Neuronal stem cell (in vitro differentiated cells): ENCODE results near the gene OR4Q2.

Experiments
- DNase-seq: peaks from one replicate; pipeline ENCODE4 v3.0.0-alpha.2; 2013; ENCODE audit warnings: low spot score
- H2AFZ ChIP-seq: one replicate; pipeline ENCODE4 v1.6.1; 2013; ENCODE audit warnings: mild to moderate bottlenecking, low read length, inconsistent platforms
- H2AK5ac ChIP-seq: 2 replicates; pipeline ENCODE4 v1.6.1; 2013; ENCODE audit warnings: low read depth, mild to moderate bottlenecking, inconsistent platforms, low read length, moderate library complexity, mixed read lengths
- H2BK120ac ChIP-seq: 2 replicates; pipeline ENCODE4 v1.6.1; 2013; ENCODE audit warnings: low read depth, mild to moderate bottlenecking, inconsistent platforms, low read length, moderate library complexity, mixed read lengths
- H2BK12ac ChIP-seq: one replicate; pipeline ENCODE4 v1.6.1; 2013; ENCODE audit warnings: low read length, inconsistent platforms
- H2BK15ac ChIP-seq: 2 replicates; pipeline ENCODE4 v1.6.1; 2013; ENCODE audit warnings: mild to moderate bottlenecking, low read length, inconsistent platforms, mixed read lengths
- H2BK5ac ChIP-seq: one replicate; pipeline ENCODE4 v1.6.1; 2013; ENCODE audit warnings: inconsistent platforms, mild to moderate bottlenecking, low read length, moderate library complexity
- H3K14ac ChIP-seq: one replicate; pipeline ENCODE4 v1.6.1; 2013; ENCODE audit warnings: low read length, inconsistent platforms
- H3K18ac ChIP-seq: 2 replicates; pipeline ENCODE4 v1.6.1; 2013; ENCODE audit warnings: low read length, inconsistent platforms
- H3K23ac ChIP-seq: 2 replicates; pipeline ENCODE4 v1.6.1; 2013; ENCODE audit warnings: low read depth, mild to moderate bottlenecking, mixed read lengths, low read length, inconsistent platforms; ENCODE audit not compliant: poor library complexity
- H3K27ac ChIP-seq: replicated peaks from 3 replicates; pipeline ENCODE4 v1.5.1; 2013; ENCODE audit warnings: low read length, inconsistent platforms
- H3K27me3 ChIP-seq, 3 experiments: 2 replicates each; pipeline ENCODE4 v1.6.1; 2013; ENCODE audit warnings: low read length in 3 of 3, mild to moderate bottlenecking in 2 of 3, inconsistent platforms in 1 of 3, low read depth in 1 of 3, mixed read lengths in 1 of 3, moderate library complexity in 1 of 3; ENCODE audit not compliant: control insufficient read depth in 3 of 3, insufficient read depth in 3 of 3
- H3K36me3 ChIP-seq, 2 donors: replicated peaks in 1 of 2; 2 replicates each; pipeline ENCODE4 v1.6.1; 2013; ENCODE audit warnings: low read length in 2 of 2; ENCODE audit not compliant: control insufficient read depth in 2 of 2, insufficient read depth in 2 of 2
- H3K4ac ChIP-seq: 2 replicates; pipeline ENCODE4 v1.6.1; 2013; ENCODE audit warnings: inconsistent platforms, mild to moderate bottlenecking, low read length, moderate library complexity
- H3K4me1 ChIP-seq, 2 donors: 1 replicate in 1 of 2; 2 replicates in 1 of 2; pipeline ENCODE4 v1.6.1; 2013; ENCODE audit warnings: low read length in 2 of 2, low read depth in 1 of 2; ENCODE audit not compliant: control insufficient read depth in 2 of 2, insufficient read depth in 1 of 2
- H3K4me2 ChIP-seq: one replicate; pipeline ENCODE4 v1.6.1; 2013; ENCODE audit warnings: mild to moderate bottlenecking, low read length, inconsistent platforms; ENCODE audit not compliant: insufficient read depth, poor library complexity, severe bottlenecking
- H3K4me3 ChIP-seq, 2 donors: 2 replicates each; pipeline ENCODE4 v1.5.1; 2013; ENCODE audit warnings: low read length in 2 of 2, mild to moderate bottlenecking in 2 of 2, inconsistent platforms in 1 of 2, moderate library complexity in 1 of 2
- H3K79me1 ChIP-seq: one replicate; pipeline ENCODE4 v1.6.1; 2013; ENCODE audit warnings: low read depth, mild to moderate bottlenecking, inconsistent platforms, low read length, moderate library complexity
- H3K9ac ChIP-seq: one replicate; pipeline ENCODE4 v1.6.1; 2013; ENCODE audit warnings: mild to moderate bottlenecking, low read depth, low read length, inconsistent platforms; ENCODE audit not compliant: poor library complexity
- H3K9me3 ChIP-seq, 2 donors: replicated peaks in 1 of 2; 2 replicates each; pipeline versions ENCODE3 to v1.6.1; 2013; ENCODE audit warnings: low read length in 2 of 2, mild to moderate bottlenecking in 2 of 2, inconsistent platforms in 1 of 2, low read depth in 1 of 2, mixed read lengths in 1 of 2, moderate library complexity in 1 of 2; ENCODE audit not compliant: control insufficient read depth in 2 of 2, insufficient read depth in 1 of 2
- H4K8ac ChIP-seq: one replicate; pipeline ENCODE4 v1.6.1; 2013; ENCODE audit warnings: low read depth, mild to moderate bottlenecking, inconsistent platforms, low read length, moderate library complexity
- H4K91ac ChIP-seq: one replicate; pipeline ENCODE4 v1.6.1; 2013; ENCODE audit warnings: low read length, low read depth, mild to moderate bottlenecking, inconsistent platforms; ENCODE audit not compliant: poor library complexity
- WGBS, 2 donors: extraction: QIAGEN DNeasy Blood & Tissue Kit; methylation state at CpG; one replicate each; pipeline ENCODE4 v1.1.7; 2013; ENCODE audit warnings: missing lambda C conversion rate in 2 of 2, mixed read lengths in 1 of 2; ENCODE audit not compliant: insufficient read length in 2 of 2, insufficient replicate concordance in 1 of 2; ENCODE audit errors: extremely low coverage in 2 of 2; 5-methylcytosine and 5-hydroxymethylcytosine counted together

OR4Q2 gene

GRCh38 chr14:19993438-19993837 is 8.5 kb upstream of the OR4Q2 start:
- Histone ChIP-seq H3K4me3 (no peak overlapping the region), H3K4me1 (no peaks in the 10 kb centered on the region), H2BK12ac (no peak overlapping the region), H3K27me3 (no peaks in the 10 kb centered on the region), H3K9ac (no peak overlapping the region), H3K4me2 (no peak overlapping the region), H3K9me3 (peaks cover 0 to 14% of the 10 kb centered on the region in 2 donors), H3K14ac (no peak overlapping the region), H3K27ac (no peak overlapping the region), H2AK5ac (no peak overlapping the region), H3K18ac (no peak overlapping the region), H3K23ac (no peak overlapping the region), H3K4ac (no peak overlapping the region), H4K8ac (no peak overlapping the region), H2BK5ac (no peak overlapping the region), H2BK15ac (no peak overlapping the region), H4K91ac (no peak overlapping the region), H3K79me1 (no peaks in the 10 kb centered on the region), H2AFZ (no peak overlapping the region), H2BK120ac (no peak overlapping the region), H3K36me3 (no peaks in the 10 kb centered on the region)
- WGBS, 2 donors: no CpG with 5 or more reads among the region's 2 CpGs
- no peak for DNase-seq

GRCh38 chr14:20002319-20002718 is 356 bp downstream of the OR4Q2 start:
- no peak overlapping the region for H2BK15ac ChIP-seq
- H4K8ac ChIP-seq: no peak overlapping the region
- H3K23ac ChIP-seq: no peak overlapping the region
- DNase-seq: no peak
- no peak overlapping the region for H2BK12ac ChIP-seq
- no peak overlapping the region for H2AFZ ChIP-seq
- H2BK120ac ChIP-seq: no peak overlapping the region
- no peaks in the 10 kb centered on the region for H3K27me3 ChIP-seq
- no peak overlapping the region for H4K91ac ChIP-seq
- no peaks in the 10 kb centered on the region for H3K4me1 ChIP-seq
- H3K79me1 ChIP-seq: no peaks in the 10 kb centered on the region
- no CpG with 5 or more reads among the region's 7 CpGs for WGBS, 2 donors
- H3K27ac ChIP-seq: no peak overlapping the region
- peak overlapping the region in 1 of 2 donors; percentile 64 for H3K4me3 ChIP-seq
- H2AK5ac ChIP-seq: no peak overlapping the region
- H3K4me2 ChIP-seq: no peak overlapping the region
- H3K4ac ChIP-seq: no peak overlapping the region
- H2BK5ac ChIP-seq: no peak overlapping the region
- peaks cover 0 to 11% of the 10 kb centered on the region in 2 donors for H3K9me3 ChIP-seq
- peaks cover 0 to 2% of the 10 kb centered on the region in 2 donors for H3K36me3 ChIP-seq
- H3K14ac ChIP-seq: no peak overlapping the region
- H3K9ac ChIP-seq: no peak overlapping the region
- H3K18ac ChIP-seq: no peak overlapping the region

- Histone ChIP-seq H2BK5ac (no peak overlapping the region), H3K4me3 (no peak overlapping the region), H3K36me3 (no peaks in the 10 kb centered on the region), H3K18ac (no peak overlapping the region), H3K4me2 (no peak overlapping the region), H3K9ac (no peak overlapping the region), H3K23ac (no peak overlapping the region), H2BK12ac (no peak overlapping the region), H3K79me1 (no peaks in the 10 kb centered on the region), H2BK120ac (no peak overlapping the region), H3K4ac (no peak overlapping the region), H3K27ac (no peak overlapping the region), H4K8ac (no peak overlapping the region), H2AK5ac (no peak overlapping the region), H2BK15ac (no peak overlapping the region), H3K27me3 (no peaks in the 10 kb centered on the region), H4K91ac (no peak overlapping the region), H3K9me3 (peaks cover 0 to 11% of the 10 kb centered on the region in 2 donors), H3K14ac (no peak overlapping the region), H3K4me1 (no peaks in the 10 kb centered on the region), H2AFZ (no peak overlapping the region)
- no peak for DNase-seq
Observed at GRCh38 chr14:20008156-20008555, 6.2 kb downstream of the OR4Q2 start.

- Histone ChIP-seq H2BK12ac (no peak within 1 kb of the TSS), H3K9me3 (peaks cover 0 to 13% of the 10 kb centered on the region in 2 donors), H2BK5ac (no peak within 1 kb of the TSS), H3K18ac (no peak within 1 kb of the TSS), H2BK120ac (no peak within 1 kb of the TSS), H3K14ac (no peak within 1 kb of the TSS), H3K4me3 (no peak within 1 kb of the TSS), H3K27me3 (no peaks in the 10 kb centered on the region), H3K79me1 (no peaks in the 10 kb centered on the region), H3K23ac (no peak within 1 kb of the TSS), H4K91ac (no peak within 1 kb of the TSS), H3K4me1 (no peaks in the 10 kb centered on the region), H2AK5ac (no peak within 1 kb of the TSS), H2BK15ac (no peak within 1 kb of the TSS), H3K36me3 (no peaks in the 10 kb centered on the region), H4K8ac (no peak within 1 kb of the TSS), H2AFZ (no peak within 1 kb of the TSS), H3K27ac (no peak within 1 kb of the TSS), H3K4me2 (no peak within 1 kb of the TSS), H3K4ac (no peak within 1 kb of the TSS), H3K9ac (no peak within 1 kb of the TSS)
- no CpG with 5 or more reads among the region's 2 CpGs for WGBS, 2 donors
- no peak for DNase-seq
Observed at GRCh38 chr14:20019257-20019865, 17.4 kb downstream of the OR4Q2 start, which contains the start of gene OR4K14. TSS of gene OR4K14 (minus strand) at chr14:20019307. CDS start at chr14:20015193, 4,114 bp downstream.
